HG03025 (cell line): ENCODE measurements around the gene NPTXR.

ENCODE experiments used
- ATAC-seq: cut with Tn5 transposase; IDR thresholded peaks from one replicate; pipeline ENCODE4 v1.9.1; 2021; ENCODE audit warnings: mild to moderate bottlenecking, moderate library complexity; ENCODE audit not compliant: unreplicated experiment, low FRiP score

NPTXR gene

GRCh38 chr22:38774496-38775166 lies 69.2 kb downstream of the NPTXR start:
- no peak for ATAC-seq

- no peak for ATAC-seq
Measured at GRCh38 chr22:38773363-38773946, 70.4 kb downstream of the NPTXR start.

GRCh38 chr22:38772623-38772873 lies 71.3 kb downstream of the NPTXR start:
- ATAC-seq, result no peak

GRCh38 chr22:38770257-38770949 lies 73.4 kb downstream of the NPTXR start:
- no peak for ATAC-seq
